GM19438 (cell line): Measurements from ENCODE around the gene CCL13.
A peak's percentile ranks its signal among the peaks of the same experiment; 100 is the strongest.

Source experiments
- ATAC-seq: cut with Tn5 transposase; IDR thresholded peaks from one replicate; pipeline ENCODE4 v1.9.1; 2021; ENCODE audit warnings: low read depth; ENCODE audit not compliant: unreplicated experiment

The CCL13 gene

GRCh38 chr17:34361478-34362061 lies 5.3 kb downstream of the CCL13 start:
- ATAC-seq, result no peak

- ATAC-seq, result no peak
Observed at GRCh38 chr17:34363183-34363661, 6.9 kb downstream of the CCL13 start, which contains the start of gene CCL1. CCL1 (minus strand) TSS chr17:34363233; CDS start chr17:34363161, 72 bp downstream.

DNA sequence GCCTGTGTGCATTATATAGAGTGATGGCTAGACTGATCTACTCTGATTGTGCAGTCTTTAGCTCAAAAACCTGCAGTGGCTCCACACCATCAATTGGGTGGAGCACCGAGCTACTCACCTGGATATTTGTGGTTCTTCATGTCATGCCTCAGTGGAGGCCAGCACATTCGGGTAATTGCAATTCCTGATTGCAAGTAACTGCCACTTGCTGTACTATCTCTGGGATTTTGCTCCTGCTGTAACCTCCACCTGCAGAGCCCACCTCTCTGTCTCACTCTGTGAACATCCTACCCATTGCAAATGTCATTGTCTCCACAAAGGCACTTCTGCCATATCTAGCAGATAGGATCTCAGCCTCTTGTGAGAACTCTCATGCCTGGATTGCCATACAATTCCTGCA lies 8.5 kb downstream of the CCL13 start:
- ATAC-seq, result no peak

- ATAC-seq, result no peak
Observed at GRCh38 chr17:34365340-34365739, 9.1 kb downstream of the CCL13 start.

DNA sequence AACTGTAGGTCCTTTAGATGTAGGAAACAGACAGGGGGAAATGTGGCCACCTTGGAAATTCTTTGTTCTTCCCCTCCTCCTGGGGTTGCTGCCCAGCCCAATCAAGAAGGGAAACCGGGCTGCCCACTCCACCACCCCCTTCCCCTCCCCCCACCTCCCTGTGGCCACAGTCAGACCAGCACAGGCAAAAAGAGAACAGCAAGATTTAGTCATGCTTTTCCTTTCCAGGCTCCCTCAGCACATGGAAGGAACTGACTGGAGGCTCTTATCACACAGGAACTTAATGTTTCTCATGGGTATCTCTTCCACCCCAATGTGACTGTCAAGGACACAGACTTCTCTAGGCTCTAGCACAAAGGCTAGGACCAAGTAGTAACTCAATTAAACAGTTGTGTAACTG lies 9.7 kb downstream of the CCL13 start:
- no peak for ATAC-seq

DNA sequence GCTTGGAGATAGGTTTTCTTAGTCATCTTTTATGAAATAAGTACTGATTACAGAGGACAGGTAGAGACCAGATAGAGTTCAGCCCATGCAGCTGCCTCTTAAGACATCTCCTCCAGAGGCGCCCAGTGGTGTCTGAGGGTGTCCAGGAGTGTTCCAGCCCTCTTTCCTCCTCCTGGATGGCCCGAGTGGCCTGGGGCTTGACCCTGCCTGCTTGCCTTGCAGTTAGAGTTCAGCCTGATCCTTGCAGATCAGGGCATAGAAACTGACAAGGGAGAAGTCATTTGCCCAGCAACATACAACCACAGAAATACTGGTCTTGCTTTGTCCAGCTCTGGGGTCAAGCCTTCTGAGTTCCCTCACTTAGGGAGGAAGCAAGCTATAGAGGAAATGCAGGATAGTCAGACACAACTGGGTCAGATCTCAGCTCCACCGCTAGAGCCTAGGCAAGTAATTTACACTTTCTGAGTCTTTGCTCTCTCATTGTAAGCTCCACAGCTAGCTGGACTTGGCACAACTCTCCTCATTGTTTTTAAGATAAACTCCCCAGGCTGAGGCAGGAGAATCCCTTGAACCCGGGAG lies 10.3 kb downstream of the CCL13 start:
- ATAC-seq, result no peak

DNA sequence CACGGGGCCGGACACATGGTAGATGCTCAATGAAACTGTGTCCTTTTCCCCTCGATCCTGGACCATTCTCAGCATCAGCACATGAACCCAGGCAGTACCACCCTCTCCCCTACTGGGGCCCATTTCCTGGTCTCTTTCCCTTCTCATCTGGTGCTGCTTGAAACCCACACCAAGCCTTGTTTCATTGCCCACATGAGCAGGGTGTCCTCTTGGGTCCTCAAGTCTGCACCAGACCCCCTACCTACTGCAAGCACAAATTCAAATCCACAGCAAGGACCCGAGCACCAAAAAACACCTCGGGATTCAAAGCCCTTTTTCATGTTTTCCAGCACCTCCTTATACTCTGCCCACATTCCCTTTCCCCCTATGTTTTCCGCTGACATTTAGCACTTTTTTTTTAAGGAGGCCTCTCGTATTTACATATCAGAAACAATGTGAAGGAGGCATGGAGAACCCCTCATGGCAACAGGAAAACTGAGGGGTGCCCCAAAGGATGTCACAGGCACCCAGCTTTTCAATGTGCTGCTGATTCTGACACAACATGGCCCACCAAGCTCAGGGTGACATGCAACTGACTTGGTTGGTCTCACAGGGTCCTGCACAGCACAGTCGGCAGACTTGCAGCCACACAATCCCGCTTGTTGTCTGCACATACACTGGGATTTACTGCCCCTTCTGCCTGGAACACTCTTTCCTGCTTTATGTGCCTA lies 11.4 kb downstream of the CCL13 start:
- ATAC-seq, result no peak

DNA sequence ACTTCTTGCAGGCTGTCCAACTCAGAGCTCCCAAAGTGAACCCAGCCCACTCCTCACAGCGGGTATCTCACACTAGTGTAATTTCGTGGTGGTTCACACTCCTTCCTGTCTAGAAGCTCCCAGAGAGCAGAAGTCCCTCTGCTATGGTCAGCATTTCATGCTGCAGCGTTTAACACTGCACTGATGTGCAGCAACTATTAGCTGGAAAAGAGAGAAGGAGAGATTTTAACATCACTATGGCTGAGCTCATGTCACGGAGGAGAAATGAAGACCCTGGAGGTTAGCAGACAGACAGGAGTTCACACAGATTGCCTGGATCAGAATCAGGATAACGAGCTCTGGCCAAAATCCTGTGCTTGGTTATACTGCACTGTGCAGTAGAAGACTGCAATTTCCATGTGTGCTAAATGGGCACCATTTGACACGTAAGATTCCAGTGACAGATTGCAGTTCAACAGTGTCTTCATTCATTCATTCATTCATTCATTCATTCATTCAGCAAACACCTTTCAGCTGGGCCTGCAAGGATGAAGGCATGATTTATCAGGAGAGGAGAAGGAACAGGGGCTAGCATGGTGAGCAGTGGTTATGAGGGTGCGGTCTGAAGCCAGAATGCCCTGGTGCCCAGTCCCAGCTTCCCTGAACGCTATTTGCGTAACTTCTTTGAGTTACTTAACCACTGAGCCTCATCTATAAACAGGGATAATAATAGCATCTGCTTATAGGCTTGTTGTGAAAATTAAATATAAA lies 12.1 kb downstream of the CCL13 start:
- no peak for ATAC-seq

DNA sequence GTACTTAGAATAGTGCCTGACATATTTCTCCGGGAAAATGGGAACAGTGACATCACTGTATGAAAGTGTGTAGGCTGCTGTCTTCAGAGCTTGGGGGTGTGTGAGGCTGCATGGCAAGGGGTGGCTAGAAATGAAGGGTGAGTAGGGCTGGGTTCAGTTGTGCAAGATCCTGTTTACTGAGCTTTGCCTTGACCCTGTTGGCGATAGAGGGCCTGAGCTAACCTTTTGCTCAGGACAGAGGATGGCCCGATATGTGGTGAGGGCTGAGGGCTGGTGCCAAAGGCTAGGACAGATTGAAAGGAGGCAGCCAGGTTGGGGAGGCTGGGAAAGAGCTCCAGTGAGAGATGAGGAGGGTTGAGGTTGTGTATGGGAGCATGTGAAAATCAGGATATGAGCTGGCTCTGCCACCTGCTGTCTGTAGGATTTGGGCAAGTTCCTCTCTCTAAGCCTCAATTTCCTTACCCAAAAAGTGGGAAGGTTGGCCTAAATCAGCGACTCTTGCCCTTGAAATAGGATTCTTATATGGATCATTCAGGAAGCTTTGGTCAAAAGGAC lies 12.7 kb downstream of the CCL13 start:
- ATAC-seq, result no peak

- no peak for ATAC-seq
Observed at GRCh38 chr17:34369571-34369970, 13.3 kb downstream of the CCL13 start.

- ATAC-seq, result no peak
Observed at GRCh38 chr17:34370376-34370996, 14.2 kb downstream of the CCL13 start.

DNA sequence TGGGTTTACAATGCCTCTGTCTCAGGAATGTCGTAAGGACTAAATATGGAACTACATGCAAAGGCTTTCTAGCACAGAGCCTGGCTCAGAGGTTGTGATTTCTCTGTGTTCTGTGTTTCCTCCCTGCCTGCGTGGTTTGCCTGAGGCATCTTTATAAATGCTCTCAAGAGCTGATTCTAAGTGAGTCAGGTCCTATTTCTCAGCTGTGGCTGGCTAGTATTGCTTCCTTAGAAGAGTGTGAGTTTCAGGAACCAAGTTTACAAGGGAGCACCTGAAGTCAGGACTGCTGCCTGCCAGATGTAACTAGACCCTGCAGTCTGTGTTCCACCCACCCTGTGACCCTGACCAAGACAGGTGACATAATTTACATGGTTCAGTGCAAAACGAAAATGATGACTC lies 14.7 kb downstream of the CCL13 start:
- ATAC-seq, result no peak

DNA sequence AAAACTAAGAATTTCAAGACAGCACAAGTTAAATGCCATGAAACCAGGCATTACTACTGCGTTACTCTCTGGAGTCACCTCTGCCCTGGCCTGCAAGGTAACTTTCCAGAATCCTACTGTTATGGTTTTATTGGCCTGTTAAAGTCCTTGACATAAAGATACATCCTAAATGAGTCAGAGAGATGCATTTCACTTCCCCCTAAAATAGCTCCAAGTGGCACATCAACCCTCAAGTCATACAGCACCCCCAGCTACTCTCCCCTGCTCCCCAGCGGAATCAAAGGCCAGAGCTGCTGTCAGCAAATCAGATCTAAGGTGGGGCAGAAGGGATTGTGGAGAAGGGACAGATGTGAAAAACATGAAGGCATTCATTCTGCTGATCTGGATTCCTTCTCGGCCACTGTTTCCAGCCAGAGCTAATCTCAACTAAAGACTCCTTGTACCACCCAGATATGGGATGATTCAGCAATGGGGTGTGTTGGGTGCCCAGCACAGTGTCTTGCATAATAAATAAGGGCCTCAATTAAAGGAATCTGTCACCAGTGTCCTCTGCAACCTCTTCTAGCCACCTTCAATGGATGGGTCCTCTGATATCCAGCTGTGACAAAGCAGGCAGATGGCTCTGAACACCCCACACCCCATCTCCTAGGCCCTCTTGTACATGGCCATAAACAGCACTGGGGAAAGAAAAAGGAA lies 15.3 kb downstream of the CCL13 start:
- ATAC-seq, result no peak

GRCh38 chr17:34374457-34374856 lies 18.2 kb downstream of the CCL13 start:
- no peak for ATAC-seq

GRCh38 chr17:34375426-34375997 lies 19.2 kb downstream of the CCL13 start:
- ATAC-seq, result no peak

DNA sequence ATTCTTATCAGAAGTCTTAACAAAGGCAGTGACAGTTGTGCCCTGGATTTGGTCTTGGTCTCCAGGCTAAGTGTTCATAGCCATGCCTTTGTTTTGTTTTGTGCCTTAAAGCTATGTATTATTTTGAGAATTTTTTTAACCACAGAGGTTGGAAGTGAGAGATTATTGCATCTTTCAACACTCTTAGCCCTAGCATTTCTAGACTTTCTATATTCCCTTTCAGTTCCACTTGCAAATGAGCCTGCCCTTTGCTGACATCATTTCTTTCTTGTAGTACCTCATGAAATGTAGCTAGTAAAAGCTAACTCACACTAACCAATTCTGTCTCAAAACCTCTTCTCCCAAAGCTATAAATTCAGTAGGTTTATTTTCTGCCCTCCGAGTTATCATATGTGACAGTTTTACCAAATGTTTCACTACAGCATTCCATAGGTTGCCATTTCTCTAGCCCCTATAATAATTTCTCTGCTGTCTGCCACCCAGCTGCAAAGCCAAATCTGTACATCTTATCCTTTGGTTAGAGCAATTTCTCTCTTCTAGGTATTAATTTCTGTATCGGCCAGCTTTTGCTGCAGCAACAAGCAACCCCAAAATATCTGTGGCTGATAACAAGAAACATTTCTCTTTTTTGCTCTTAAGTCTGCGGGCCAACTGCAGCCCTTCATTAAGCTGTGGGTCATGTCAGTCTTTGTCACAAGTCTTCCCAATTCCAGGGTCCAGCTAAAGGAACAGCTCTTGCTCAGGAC lies 21.0 kb downstream of the CCL13 start:
- ATAC-seq, result no peak

DNA sequence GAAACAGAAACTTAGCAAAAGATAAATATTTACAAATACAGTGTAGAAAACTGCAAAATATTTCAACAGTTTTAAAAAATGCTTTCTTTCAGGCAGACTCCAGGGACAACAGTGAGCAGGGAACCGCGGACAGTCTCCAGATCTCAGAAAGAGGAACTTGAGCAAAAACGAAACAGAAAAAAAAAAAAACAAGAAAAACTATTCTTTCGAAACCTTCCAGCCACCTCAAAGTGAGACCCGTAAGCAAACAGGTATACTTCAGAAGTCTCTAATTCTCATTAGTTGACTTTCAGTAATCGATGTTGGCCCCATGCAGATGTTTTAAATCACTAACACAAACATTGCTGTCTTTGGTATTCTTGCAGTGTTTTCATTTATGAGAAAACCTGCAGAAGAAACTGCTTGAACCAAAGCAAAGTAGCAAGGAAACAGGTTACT lies 22.4 kb downstream of the CCL13 start:
- peak; percentile 66 for ATAC-seq

DNA sequence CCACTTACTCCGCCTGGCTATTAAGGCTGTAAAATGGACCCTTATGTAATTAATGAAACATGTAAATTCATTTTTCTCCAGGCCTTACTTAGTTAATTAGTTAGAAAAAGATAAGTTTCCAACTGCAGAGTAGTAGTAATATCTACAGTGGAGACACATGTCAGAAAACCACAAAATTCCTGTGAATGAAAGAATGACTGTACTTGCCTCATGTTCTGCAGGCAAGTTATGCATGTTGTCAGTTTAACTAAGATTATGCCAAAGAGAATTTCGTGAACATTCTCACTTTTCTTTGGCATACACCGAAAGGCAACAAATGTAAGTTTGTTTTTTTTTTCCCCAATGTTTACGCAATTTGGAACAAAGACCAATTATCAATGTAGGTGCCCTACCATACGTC lies 23.6 kb downstream of the CCL13 start:
- ATAC-seq, result no peak

- ATAC-seq, result no peak
Observed at GRCh38 chr17:34382621-34383124, 26.4 kb downstream of the CCL13 start.
